ENCODE results near the gene MBOAT7.

GRCh38 chr19:54154603-54155345 lies 34.6 kb downstream of the MBOAT7 start:
- no peak for TF ChIP-seq POLR2AphosphoS5 (IDR thresholded peaks at IDR 0.05)
- no peak for TF ChIP-seq EZH2 (IDR thresholded peaks at IDR 0.05; ENCODE audit: borderline replicate concordance, insufficient read depth, low read length, poor library complexity, severe bottlenecking)
- no peak for TF ChIP-seq EP300 (conservative IDR thresholded peaks at IDR 0.05; ENCODE audit: poor library complexity, severe bottlenecking)
- no peak for TF ChIP-seq CTCF (IDR thresholded peaks at IDR 0.05; ENCODE audit: poor library complexity, severe bottlenecking)
- TF ChIP-seq MXI1 (conservative IDR thresholded peaks at IDR 0.05; ENCODE audit: poor library complexity, severe bottlenecking), result no peak
- no peak for TF ChIP-seq TAF1 (IDR thresholded peaks at IDR 0.05; ENCODE audit: low read depth)
- TF ChIP-seq, protein P1, sequence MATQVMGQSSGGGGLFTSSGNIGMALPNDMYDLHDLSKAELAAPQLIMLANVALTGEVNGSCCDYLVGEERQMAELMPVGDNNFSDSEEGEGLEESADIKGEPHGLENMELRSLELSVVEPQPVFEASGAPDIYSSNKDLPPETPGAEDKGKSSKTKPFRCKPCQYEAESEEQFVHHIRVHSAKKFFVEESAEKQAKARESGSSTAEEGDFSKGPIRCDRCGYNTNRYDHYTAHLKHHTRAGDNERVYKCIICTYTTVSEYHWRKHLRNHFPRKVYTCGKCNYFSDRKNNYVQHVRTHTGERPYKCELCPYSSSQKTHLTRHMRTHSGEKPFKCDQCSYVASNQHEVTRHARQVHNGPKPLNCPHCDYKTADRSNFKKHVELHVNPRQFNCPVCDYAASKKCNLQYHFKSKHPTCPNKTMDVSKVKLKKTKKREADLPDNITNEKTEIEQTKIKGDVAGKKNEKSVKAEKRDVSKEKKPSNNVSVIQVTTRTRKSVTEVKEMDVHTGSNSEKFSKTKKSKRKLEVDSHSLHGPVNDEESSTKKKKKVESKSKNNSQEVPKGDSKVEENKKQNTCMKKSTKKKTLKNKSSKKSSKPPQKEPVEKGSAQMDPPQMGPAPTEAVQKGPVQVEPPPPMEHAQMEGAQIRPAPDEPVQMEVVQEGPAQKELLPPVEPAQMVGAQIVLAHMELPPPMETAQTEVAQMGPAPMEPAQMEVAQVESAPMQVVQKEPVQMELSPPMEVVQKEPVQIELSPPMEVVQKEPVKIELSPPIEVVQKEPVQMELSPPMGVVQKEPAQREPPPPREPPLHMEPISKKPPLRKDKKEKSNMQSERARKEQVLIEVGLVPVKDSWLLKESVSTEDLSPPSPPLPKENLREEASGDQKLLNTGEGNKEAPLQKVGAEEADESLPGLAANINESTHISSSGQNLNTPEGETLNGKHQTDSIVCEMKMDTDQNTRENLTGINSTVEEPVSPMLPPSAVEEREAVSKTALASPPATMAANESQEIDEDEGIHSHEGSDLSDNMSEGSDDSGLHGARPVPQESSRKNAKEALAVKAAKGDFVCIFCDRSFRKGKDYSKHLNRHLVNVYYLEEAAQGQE (IDR thresholded peaks at IDR 0.05; ENCODE audit: borderline replicate concordance), result no peak
- no peak for TF ChIP-seq RAD21 (conservative IDR thresholded peaks at IDR 0.05)

Data from neural cell (in vitro differentiated cells).